Measurements from ENCODE around the gene RASGRF2. TPM values are rescaled to one million over a fixed set of nuclear protein-coding genes. Genes with fewer than 3 reads are reported as not detected.

The RASGRF2 gene
- total RNA-seq, 1 experiment from 2014 or later, result 5.3 TPM

GRCh38 chr5:81147886-81148571 is 187.9 kb downstream of the RASGRF2 start:
- no peaks in the 10 kb centered on the region for H3K27me3 ChIP-seq (ENCODE audit: control insufficient read depth, insufficient read depth, low read length)
- no peaks in the 10 kb centered on the region for H3K36me3 ChIP-seq (replicated peaks; ENCODE audit: control insufficient read depth, insufficient read depth, low read length)
- DNase-seq, result no peak
- no peak overlapping the region for H3K4me3 ChIP-seq (ENCODE audit: insufficient read depth, low read depth, low read length)

GRCh38 chr5:81151546-81151945 is 191.4 kb downstream of the RASGRF2 start:
- Histone ChIP-seq H3K36me3 (replicated peaks; ENCODE audit: control insufficient read depth, insufficient read depth, low read length) (no peaks in the 10 kb centered on the region), H3K27me3 (ENCODE audit: control insufficient read depth, insufficient read depth, low read length) (no peaks in the 10 kb centered on the region), H3K4me3 (ENCODE audit: insufficient read depth, low read depth, low read length) (no peak overlapping the region)
- no peak for DNase-seq

GRCh38 chr5:81154725-81155124 is 194.6 kb downstream of the RASGRF2 start:
- Histone ChIP-seq H3K4me3 (ENCODE audit: insufficient read depth, low read depth, low read length) (no peak overlapping the region), H3K36me3 (replicated peaks; ENCODE audit: control insufficient read depth, insufficient read depth, low read length) (no peaks in the 10 kb centered on the region), H3K27me3 (ENCODE audit: control insufficient read depth, insufficient read depth, low read length) (no peaks in the 10 kb centered on the region)
- no peak for DNase-seq

- no peak overlapping the region for H3K4me3 ChIP-seq (ENCODE audit: insufficient read depth, low read depth, low read length)
- no peaks in the 10 kb centered on the region for H3K27me3 ChIP-seq (ENCODE audit: control insufficient read depth, insufficient read depth, low read length)
- no peak for DNase-seq
- no peaks in the 10 kb centered on the region for H3K36me3 ChIP-seq (replicated peaks; ENCODE audit: control insufficient read depth, insufficient read depth, low read length)
These were observed 196.6 kb downstream of the RASGRF2 start for GRCh38 chr5:81156732-81157131.

DNA sequence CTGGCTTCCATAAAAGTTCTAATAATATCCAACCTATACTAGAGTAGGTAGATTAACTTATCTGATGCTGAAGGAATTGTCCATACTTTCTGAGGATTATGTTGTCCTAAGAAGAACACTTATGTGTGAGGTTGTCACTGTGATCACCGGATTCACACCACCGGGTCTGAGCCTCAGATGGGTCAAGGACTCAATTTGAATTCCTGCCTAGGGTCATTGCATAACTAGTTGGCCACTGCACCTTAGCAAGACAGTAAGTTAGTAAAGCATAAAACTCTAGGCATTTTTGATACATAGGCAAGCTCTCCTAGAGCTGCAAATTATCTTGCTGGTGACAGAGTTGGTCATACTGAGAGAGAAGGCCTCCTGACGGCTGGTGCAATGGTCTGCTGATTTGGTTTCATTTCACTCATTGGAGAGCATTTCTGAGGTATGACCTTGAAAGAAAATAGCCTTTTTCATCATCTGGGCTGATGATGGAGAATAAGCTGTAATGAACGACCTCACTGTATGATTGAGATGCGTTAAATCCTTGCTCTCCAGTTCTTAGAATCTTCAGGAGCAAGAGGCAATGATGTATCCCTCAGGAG is 200.9 kb downstream of the RASGRF2 start:
- Histone ChIP-seq H3K27me3 (ENCODE audit: control insufficient read depth, insufficient read depth, low read length) (no peaks in the 10 kb centered on the region), H3K36me3 (replicated peaks; ENCODE audit: control insufficient read depth, insufficient read depth, low read length) (no peaks in the 10 kb centered on the region), H3K4me3 (ENCODE audit: insufficient read depth, low read depth, low read length) (no peak overlapping the region)
- DNase-seq, result no peak

DNA sequence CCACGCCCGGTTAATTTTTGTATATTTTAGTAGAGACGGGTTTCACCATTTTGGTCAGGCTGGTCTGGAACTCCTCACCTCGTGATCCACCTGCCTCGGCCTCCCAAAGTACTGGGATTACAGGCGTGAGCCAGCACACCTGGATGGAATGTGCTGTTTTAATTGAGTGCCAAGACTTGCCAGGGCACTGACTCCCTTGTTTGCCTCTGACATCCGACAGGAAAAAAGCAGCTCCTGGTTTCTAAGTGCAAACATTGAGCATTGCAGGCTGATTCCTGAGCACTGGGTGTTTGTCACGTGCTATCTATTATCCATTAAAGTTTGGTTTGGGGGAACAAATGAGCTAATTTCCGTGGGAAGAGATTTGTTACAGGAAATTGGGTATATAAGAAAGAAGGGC is 202.3 kb downstream of the RASGRF2 start:
- Histone ChIP-seq H3K4me3 (ENCODE audit: insufficient read depth, low read depth, low read length) (no peak overlapping the region), H3K27me3 (ENCODE audit: control insufficient read depth, insufficient read depth, low read length) (no peaks in the 10 kb centered on the region), H3K36me3 (replicated peaks; ENCODE audit: control insufficient read depth, insufficient read depth, low read length) (no peaks in the 10 kb centered on the region)
- DNase-seq, result no peak

DNA sequence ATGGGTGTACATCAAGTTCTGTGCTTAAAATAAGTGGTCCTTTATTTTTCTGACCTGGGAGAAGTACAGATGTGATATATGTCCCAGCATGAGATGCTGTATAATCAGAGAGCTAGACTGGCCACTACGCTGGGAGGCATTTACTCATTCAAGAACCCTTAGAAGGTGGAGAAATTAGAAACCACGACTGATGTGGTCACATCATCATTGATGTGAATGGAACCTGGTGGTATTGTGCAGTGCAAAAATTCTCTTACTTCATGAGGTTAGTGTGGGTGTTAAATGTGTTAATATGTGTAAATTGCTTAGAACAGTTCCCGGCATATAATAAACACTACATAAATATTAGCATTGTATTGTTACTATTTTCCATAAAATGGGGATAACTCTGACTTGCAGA is 203.5 kb downstream of the RASGRF2 start:
- no peaks in the 10 kb centered on the region for H3K36me3 ChIP-seq (replicated peaks; ENCODE audit: control insufficient read depth, insufficient read depth, low read length)
- no peak overlapping the region for H3K4me3 ChIP-seq (ENCODE audit: insufficient read depth, low read depth, low read length)
- DNase-seq, result no peak
- H3K27me3 ChIP-seq (ENCODE audit: control insufficient read depth, insufficient read depth, low read length), result no peaks in the 10 kb centered on the region

DNA sequence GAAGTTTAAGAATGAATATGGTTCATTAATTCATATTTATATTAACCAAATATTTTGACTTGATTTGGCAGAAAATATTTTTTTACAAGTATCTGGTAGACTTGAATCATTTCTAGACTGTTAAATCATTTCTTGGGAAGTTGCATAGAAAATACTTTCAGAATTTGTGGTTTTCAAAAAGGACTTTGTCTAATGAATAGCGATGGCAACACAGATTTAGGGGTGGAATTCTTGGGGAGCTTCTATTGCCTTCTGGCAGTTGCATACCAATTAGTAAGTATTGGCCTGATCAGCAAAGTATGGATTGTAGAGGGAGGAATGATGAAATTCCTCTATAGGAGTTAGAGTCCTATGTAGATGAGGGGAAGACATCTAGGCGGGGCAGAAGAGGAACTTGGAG is 204.3 kb downstream of the RASGRF2 start:
- H3K4me3 ChIP-seq (ENCODE audit: insufficient read depth, low read depth, low read length), result no peak overlapping the region

GRCh38 chr5:81164936-81165335 is 204.8 kb downstream of the RASGRF2 start:
- no peak for DNase-seq
- H3K4me3 ChIP-seq (ENCODE audit: insufficient read depth, low read depth, low read length), result no peak overlapping the region
- H3K36me3 ChIP-seq (replicated peaks; ENCODE audit: control insufficient read depth, insufficient read depth, low read length), result no peaks in the 10 kb centered on the region
- no peaks in the 10 kb centered on the region for H3K27me3 ChIP-seq (ENCODE audit: control insufficient read depth, insufficient read depth, low read length)

More for the DNA sequence above, 204.3 kb downstream of the RASGRF2 start:
- DNase-seq, result no peak
- Histone ChIP-seq H3K27me3 (ENCODE audit: control insufficient read depth, insufficient read depth, low read length) (no peaks in the 10 kb centered on the region), H3K36me3 (replicated peaks; ENCODE audit: control insufficient read depth, insufficient read depth, low read length) (no peaks in the 10 kb centered on the region)

- no peaks in the 10 kb centered on the region for H3K27me3 ChIP-seq (ENCODE audit: control insufficient read depth, insufficient read depth, low read length)
- DNase-seq, result peak; percentile 76
- H3K36me3 ChIP-seq (replicated peaks; ENCODE audit: control insufficient read depth, insufficient read depth, low read length), result no peaks in the 10 kb centered on the region
- H3K4me3 ChIP-seq (ENCODE audit: insufficient read depth, low read depth, low read length), result no peak overlapping the region
These were observed 205.4 kb downstream of the RASGRF2 start for GRCh38 chr5:81165493-81166119.

GRCh38 chr5:81166430-81166829 is 206.3 kb downstream of the RASGRF2 start:
- no peaks in the 10 kb centered on the region for H3K36me3 ChIP-seq (replicated peaks; ENCODE audit: control insufficient read depth, insufficient read depth, low read length)

GRCh38 chr5:81167078-81167477 is 206.9 kb downstream of the RASGRF2 start:
- no peak for DNase-seq
- Histone ChIP-seq H3K36me3 (replicated peaks; ENCODE audit: control insufficient read depth, insufficient read depth, low read length) (no peaks in the 10 kb centered on the region), H3K4me3 (ENCODE audit: insufficient read depth, low read depth, low read length) (no peak overlapping the region), H3K27me3 (ENCODE audit: control insufficient read depth, insufficient read depth, low read length) (no peaks in the 10 kb centered on the region)

More at GRCh38 chr5:81166430-81166829, 206.3 kb downstream of the RASGRF2 start:
- Histone ChIP-seq H3K27me3 (ENCODE audit: control insufficient read depth, insufficient read depth, low read length) (no peaks in the 10 kb centered on the region), H3K4me3 (ENCODE audit: insufficient read depth, low read depth, low read length) (no peak overlapping the region)
- no peak for DNase-seq

DNA sequence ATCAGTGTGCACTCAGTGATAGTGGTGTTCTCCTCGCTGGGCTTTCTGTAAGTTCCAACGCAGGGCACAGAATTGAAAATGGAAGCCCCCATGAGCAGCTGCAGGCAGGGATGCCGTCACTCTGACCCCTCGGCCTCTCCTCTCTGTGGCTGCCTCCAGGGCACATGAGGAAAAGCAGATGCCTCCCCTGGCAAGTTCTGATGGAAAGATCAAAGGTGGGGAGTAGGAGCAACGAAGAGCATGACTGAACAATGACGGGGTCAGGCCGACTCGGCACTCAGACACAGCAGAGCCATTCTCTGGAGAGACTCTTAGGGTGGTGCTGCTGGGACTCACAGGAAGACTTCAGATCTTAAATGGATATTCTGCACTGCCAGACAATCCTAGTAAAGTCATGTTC is 207.4 kb downstream of the RASGRF2 start:
- H3K27me3 ChIP-seq (ENCODE audit: control insufficient read depth, insufficient read depth, low read length), result no peaks in the 10 kb centered on the region
- DNase-seq, result no peak
- H3K4me3 ChIP-seq (ENCODE audit: insufficient read depth, low read depth, low read length), result no peak overlapping the region
- H3K36me3 ChIP-seq (replicated peaks; ENCODE audit: control insufficient read depth, insufficient read depth, low read length), result no peaks in the 10 kb centered on the region

GRCh38 chr5:81169924-81170323 is 209.8 kb downstream of the RASGRF2 start:
- no peak for DNase-seq
- H3K4me3 ChIP-seq (ENCODE audit: insufficient read depth, low read depth, low read length), result no peak overlapping the region
- no peaks in the 10 kb centered on the region for H3K36me3 ChIP-seq (replicated peaks; ENCODE audit: control insufficient read depth, insufficient read depth, low read length)
- H3K27me3 ChIP-seq (ENCODE audit: control insufficient read depth, insufficient read depth, low read length), result no peaks in the 10 kb centered on the region

GRCh38 chr5:81171769-81172168 is 211.6 kb downstream of the RASGRF2 start:
- no peaks in the 10 kb centered on the region for H3K36me3 ChIP-seq (replicated peaks; ENCODE audit: control insufficient read depth, insufficient read depth, low read length)

More at GRCh38 chr5:81171769-81172168, 211.6 kb downstream of the RASGRF2 start:
- Histone ChIP-seq H3K27me3 (ENCODE audit: control insufficient read depth, insufficient read depth, low read length) (no peaks in the 10 kb centered on the region), H3K4me3 (ENCODE audit: insufficient read depth, low read depth, low read length) (no peak overlapping the region)
- no peak for DNase-seq
